HepG2 (cell line): ENCODE results near the gene SLC44A5. TPM values are rescaled to one million over a fixed set of nuclear protein-coding genes. Genes with fewer than 3 reads are reported as not detected.

Source experiments
- ATAC-seq: fragments of 200-7000 bp; cut with Tn5 transposase; 3 replicates; pipeline ENCODE4 v1.9.1; 2020; ENCODE audit warnings: mild to moderate bottlenecking, moderate library complexity
- BruUV-seq: library from RNA; stranded (reverse); fragments of 400-500 nt; replicated peaks from 2 replicates; lab custom pipeline; 2021; lab: Mats Ljungman, UMichigan
- CTCF ChIA-PET: fragments of 300-600 bp; formaldehyde crosslinking; extraction: SDS; loops from one replicate; lab custom pipeline; 2021; ENCODE audit warnings: low total read pairs, inconsistent platforms, low intra/inter-chr PET ratio; lab: Yijun Ruan, JAX
- POLR2A ChIA-PET: fragments of 350-600 bp; sonication (Branson Sonifier 250); formaldehyde crosslinking; loops from one replicate; lab custom pipeline; 2020; ENCODE audit warnings: antibody characterized with exemption, inconsistent platforms; lab: Yijun Ruan, JAX
- DNase-seq: peaks from one replicate; pipeline ENCODE4 v3.0.0-alpha.2; 2015; ENCODE audit warnings: low spot score
- FAIRE-seq: peaks from 3 replicates; lab custom pipeline; 2011; peaks lifted over from hg19 to GRCh38; lab: Jason Lieb, UNC
- H2AFZ ChIP-seq: one replicate; pipeline ENCODE4 v1.6.1; 2011; ENCODE audit warnings: low read length, inconsistent platforms
- H3K27ac ChIP-seq: fragments of 300-600 bp; 3 replicates; pipeline ENCODE4 v1.8.0; 2011; ENCODE audit warnings: mixed run types, mild to moderate bottlenecking, mixed read lengths, low read length, inconsistent platforms; ENCODE audit not compliant: insufficient read depth; ENCODE audit errors: extremely low read length
- H3K27me3 ChIP-seq, 2 experiments: fragments of 200-600 bp in 1 of 2; 2 replicates in 1 of 2; 3 replicates in 1 of 2; pipeline versions ENCODE4 v1.6.0 to v1.8.0; 2011; ENCODE audit warnings: low read length in 2 of 2, mild to moderate bottlenecking in 2 of 2, moderate library complexity in 2 of 2, inconsistent platforms in 1 of 2; ENCODE audit not compliant: insufficient read depth in 2 of 2, control insufficient read depth in 1 of 2
- H3K36me3 ChIP-seq, 2 experiments: fragments of 200-600 bp in 1 of 2; replicated peaks in 1 of 2; 2 replicates in 1 of 2; 3 replicates in 1 of 2; pipeline versions ENCODE4 v1.5.1 to v1.8.0; 2011; ENCODE audit warnings: low read length in 2 of 2, inconsistent platforms in 1 of 2; ENCODE audit not compliant: insufficient read depth in 2 of 2, control insufficient read depth in 1 of 2
- H3K4me1 ChIP-seq: 2 replicates; pipeline ENCODE4 v1.5.1; 2012; ENCODE audit warnings: low read length, inconsistent platforms; ENCODE audit not compliant: insufficient read depth
- H3K4me2 ChIP-seq: 2 replicates; pipeline ENCODE4 v1.6.0; 2011; ENCODE audit warnings: low read depth, low read length, inconsistent platforms
- H3K4me3 ChIP-seq, 3 experiments: fragments of 200-600 bp in 1 of 3; sonication (generic), shearing (Covaris generic) in 1 of 3; replicated peaks in 1 of 3; 2 replicates each; pipeline ENCODE4 v1.5.1; 2011 to 2016; ENCODE audit warnings: low read length in 3 of 3, inconsistent platforms in 2 of 3, low read depth in 2 of 3, mild to moderate bottlenecking in 2 of 3, control low read depth in 1 of 3, mixed read lengths in 1 of 3; ENCODE audit not compliant: insufficient read depth in 1 of 3
- H3K79me2 ChIP-seq: one replicate; pipeline ENCODE4 v1.6.1; 2011; ENCODE audit warnings: low read length, inconsistent platforms; ENCODE audit not compliant: insufficient read depth
- H3K9ac ChIP-seq: 2 replicates; pipeline ENCODE4 v1.6.0; 2011; ENCODE audit warnings: mild to moderate bottlenecking, low read depth, low read length, inconsistent platforms; ENCODE audit not compliant: insufficient read depth
- H3K9me3 ChIP-seq: 2 replicates; pipeline ENCODE4 v1.5.1; 2012; ENCODE audit warnings: mild to moderate bottlenecking, low read length
- H4K20me1 ChIP-seq: 2 replicates; pipeline ENCODE4 v1.6.0; 2011; ENCODE audit warnings: inconsistent platforms, mild to moderate bottlenecking, low read length, moderate library complexity; ENCODE audit not compliant: insufficient read depth
- NR2F6 ChIP-seq, 2 experiments: IDR thresholded peaks; 2 replicates each; pipeline ENCODE4 v1.6.1; 2016; ENCODE audit warnings: antibody characterized with exemption in 1 of 2, mild to moderate bottlenecking in 1 of 2
- RBFOX2 ChIP-seq: fragments of 200-400 bp; formaldehyde crosslinking; IDR thresholded peaks from 2 replicates; pipeline ENCODE4 v1.6.1; 2017; ENCODE audit warnings: low read depth, mild to moderate bottlenecking, low read length
- RNF219 ChIP-seq: sonication (generic); formaldehyde crosslinking; IDR thresholded peaks from 2 replicates; pipeline ENCODE4 v1.5.0; 2020; ENCODE audit warnings: mild to moderate bottlenecking, missing genetic modification reagents
- ZBTB40 ChIP-seq, 2 experiments: fragments of 450-650 bp in 1 of 2; sonication (generic) in 1 of 2; formaldehyde crosslinking in 1 of 2; IDR thresholded peaks; 2 replicates each; pipeline versions ENCODE4 v1.6.1 to v1.8.0; 2016 to 2022; ENCODE audit warnings: antibody characterized with exemption in 1 of 2, mild to moderate bottlenecking in 1 of 2, missing genetic modification reagents in 1 of 2
- ZBTB7A ChIP-seq: sonication (generic); formaldehyde crosslinking; IDR thresholded peaks from 2 replicates; pipeline ENCODE4 v1.8.0; 2022; ENCODE audit warnings: mild to moderate bottlenecking, missing genetic modification reagents
- ZFX ChIP-seq: sonication (generic); formaldehyde crosslinking; IDR thresholded peaks from 2 replicates; pipeline ENCODE4 v1.4.0; 2020; ENCODE audit warnings: mild to moderate bottlenecking, low read depth, missing genetic modification reagents, moderate library complexity
- ZNF501 ChIP-seq: sonication (generic); formaldehyde crosslinking; IDR thresholded peaks from 2 replicates; pipeline ENCODE4 v1.5.1; 2020; ENCODE audit warnings: mild to moderate bottlenecking, moderate library complexity, missing genetic modification reagents
- ZNF747 ChIP-seq: sonication (generic); formaldehyde crosslinking; IDR thresholded peaks from 2 replicates; pipeline ENCODE4 v1.8.1; 2023; ENCODE audit warnings: missing genetic modification reagents, mild to moderate bottlenecking, borderline replicate concordance
- WGBS: methylation state at CpG from one replicate; pipeline ENCODE4 v1.1.6; 2017; ENCODE audit warnings: low lambda C conversion rate; 5-methylcytosine and 5-hydroxymethylcytosine counted together
- in situ Hi-C: cut with HindIII; loops from 2 replicates; pipeline ENCODE4 v1.10.0; 2017; ENCODE audit warnings: low pct_unique_long_range_greater_than_20kb; ENCODE audit not compliant: extremely low pct_ligation_motif_present
- intact Hi-C: fragments of 100-400 bp; cut with micrococcal nuclease; formaldehyde crosslinking; loops from one replicate; pipeline ENCODE4 v1.10.0; 2022; ENCODE audit not compliant: unreplicated experiment
- polyA plus RNA-seq, 8 experiments: library from polyadenylated mRNA; depleted of rRNA in 3 of 8; stranded (reverse) in 7 of 8; unstranded in 1 of 8; fragments of >200 nt; fragmentation: Illumina TruSeq in 4 of 8; extraction: Trizol in 4 of 8; gene quantifications; 2 replicates each; pipeline versions ENCODE4 v1.2.1 to v1.2.3, GENCODE V29; 2011 to 2016; ENCODE audit warnings: low read depth in 4 of 8, missing spikeins in 1 of 8, mixed read lengths in 1 of 8; ENCODE audit not compliant: insufficient read depth in 1 of 8
- total RNA-seq, 5 experiments: library from RNA; depleted of rRNA; stranded (reverse); fragments of >200 nt; fragmentation: Illumina TruSeq; extraction: Trizol; gene quantifications; 2 replicates each; pipeline ENCODE4 v1.2.3, GENCODE V29; 2016; ENCODE audit warnings: low read depth in 1 of 5
- TF ChIP-seq, protein P1 (sequence below): IDR thresholded peaks from 2 replicates; pipeline ENCODE4 v1.6.1; 2016; ENCODE audit warnings: missing genetic modification reagents, missing compliant biosample characterization

Gene SLC44A5
- total and polyA plus RNA-seq, 2 of the 13 experiments (the other 11 are each of a cell fraction or from before 2014, with no cell fraction given) = 8.0 to 16.0 TPM

- Histone ChIP-seq H3K4me3 (no peak overlapping the region), H3K4me2 (no peak overlapping the region), H3K36me3 (no peaks in the 10 kb centered on the region), H4K20me1 (no peaks in the 10 kb centered on the region), H3K4me1 (no peaks in the 10 kb centered on the region), H3K27me3 (no peaks in the 10 kb centered on the region), H3K27ac (no peak overlapping the region), H3K9ac (no peak overlapping the region), H2AFZ (no peak overlapping the region), H3K79me2 (no peaks in the 10 kb centered on the region), H3K9me3 (no peaks in the 10 kb centered on the region)
- CTCF ChIA-PET = no interaction called here
- DNase-seq = no peak
- BruUV-seq = no TSS peak
- intact Hi-C loops = no loop called here
- POLR2A ChIA-PET = no interaction called here
- no peak for ATAC-seq
- 32% methylated on average over 3 of the region's 3 CpGs for WGBS
- no peak for FAIRE-seq
- in situ Hi-C loops = no loop called here
- no peak for TF ChIP-seq ZFX
- TF ChIP-seq ZBTB40 (IDR thresholded peaks at IDR 0.05) = no peak
- TF ChIP-seq ZBTB40 (CRISPR knock-in tag; IDR thresholded peaks at IDR 0.05) = no peak
- TF ChIP-seq, protein P1, sequence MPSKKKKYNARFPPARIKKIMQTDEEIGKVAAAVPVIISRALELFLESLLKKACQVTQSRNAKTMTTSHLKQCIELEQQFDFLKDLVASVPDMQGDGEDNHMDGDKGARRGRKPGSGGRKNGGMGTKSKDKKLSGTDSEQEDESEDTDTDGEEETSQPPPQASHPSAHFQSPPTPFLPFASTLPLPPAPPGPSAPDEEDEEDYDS (CRISPR knock-in tag) = no peak
- TF ChIP-seq RBFOX2 = no peak
- no peak for TF ChIP-seq NR2F6 (IDR thresholded peaks at IDR 0.05)
- TF ChIP-seq NR2F6 (CRISPR knock-in tag; IDR thresholded peaks at IDR 0.05) = no peak
- no peak for TF ChIP-seq ZNF501 (CRISPR knock-in tag)
- no peak for TF ChIP-seq RNF219
- TF ChIP-seq ZNF747 (CRISPR knock-in tag) = no peak
- no peak for TF ChIP-seq ZBTB7A
Observed at GRCh38 chr1:75425001-75425650, 185.8 kb downstream of the SLC44A5 start.
